H1 (cell line): ENCODE measurements around the gene PPP2R3B. TPM values are rescaled to one million over a fixed set of nuclear protein-coding genes. Genes with fewer than 3 reads are reported as not detected.
A peak's percentile ranks its signal among the peaks of the same experiment; 100 is the strongest.
"Not testable (repeated sequence)": the region's sequence is repeated elsewhere in the genome, so short reads cannot be mapped to it uniquely, and the experiment has no call there.

ENCODE experiments used
- CTCF ChIA-PET: fragments of 300-600 bp; sonication (Branson Sonifier 250); formaldehyde crosslinking; loops from one replicate; lab custom pipeline; 2021; ENCODE audit not compliant: partially characterized antibody; lab: Charles Lee
- POLR2A ChIA-PET: fragments of 300-600 bp; sonication (Branson Sonifier 250); formaldehyde crosslinking; loops from one replicate; lab custom pipeline; 2021; ENCODE audit warnings: inconsistent platforms; ENCODE audit not compliant: partially characterized antibody; lab: Charles Lee
- DNase-seq, 2 experiments: peaks; one replicate each; pipeline versions ENCODE4 v3.0.0 to v3.0.0-alpha.2; 2010 to 2022; ENCODE audit warnings: low spot score in 2 of 2, low read depth in 1 of 2, mixed read lengths in 1 of 2
- FAIRE-seq: peaks from 2 replicates; lab custom pipeline; 2011; peaks lifted over from hg19 to GRCh38; lab: Jason Lieb, UNC
- H2AFZ ChIP-seq: 2 replicates; pipeline ENCODE4 v1.8.1; 2012; ENCODE audit warnings: low read length, inconsistent platforms
- H2AK5ac ChIP-seq: 2 replicates; pipeline ENCODE4 v1.6.1; 2013; ENCODE audit warnings: low read depth, low read length
- H2BK120ac ChIP-seq: replicated peaks from 2 replicates; pipeline ENCODE3; 2013; ENCODE audit warnings: low read depth, low read length, inconsistent platforms
- H2BK12ac ChIP-seq: 2 replicates; pipeline ENCODE4 v1.6.1; 2013; ENCODE audit warnings: low read depth, low read length
- H2BK15ac ChIP-seq: 2 replicates; pipeline ENCODE4 v1.6.1; 2013; ENCODE audit warnings: low read length
- H2BK20ac ChIP-seq: 2 replicates; pipeline ENCODE4 v1.6.1; 2013; ENCODE audit warnings: low read length
- H2BK5ac ChIP-seq: 2 replicates; pipeline ENCODE4 v1.6.1; 2013; ENCODE audit warnings: low read depth, low read length
- H3K14ac ChIP-seq: 2 replicates; pipeline ENCODE4 v1.6.1; 2013; ENCODE audit warnings: inconsistent platforms; ENCODE audit not compliant: insufficient read length
- H3K18ac ChIP-seq: 2 replicates; pipeline ENCODE4 v1.6.1; 2013; ENCODE audit warnings: low read length; ENCODE audit errors: extremely low read depth
- H3K23ac ChIP-seq: 2 replicates; pipeline ENCODE4 v1.6.1; 2013; ENCODE audit warnings: inconsistent platforms; ENCODE audit not compliant: insufficient read length
- H3K23me2 ChIP-seq: 2 replicates; pipeline ENCODE4 v1.6.1; 2013; ENCODE audit warnings: low read depth, low read length
- H3K27ac ChIP-seq: 2 replicates; pipeline ENCODE4 v1.6.1; 2011; ENCODE audit warnings: low read depth, low read length, inconsistent platforms
- H3K27me3 ChIP-seq, 4 experiments: replicated peaks in 1 of 4; 1 replicate in 1 of 4; 2 replicates in 3 of 4; pipeline versions ENCODE4 v1.6.1 to v1.8.1; 2011 to 2013; ENCODE audit warnings: low read length in 3 of 4, mild to moderate bottlenecking in 3 of 4, inconsistent platforms in 2 of 4, mixed read lengths in 2 of 4, moderate library complexity in 1 of 4; ENCODE audit not compliant: control insufficient read depth in 3 of 4, insufficient read depth in 3 of 4; ENCODE audit errors: extremely low read depth in 1 of 4
- H3K36me3 ChIP-seq, 4 experiments: 2 replicates each; pipeline versions ENCODE4 v1.6.1 to v1.8.1; 2011 to 2013; ENCODE audit warnings: mild to moderate bottlenecking in 4 of 4, low read length in 3 of 4, moderate library complexity in 2 of 4, control low read depth in 1 of 4, inconsistent platforms in 1 of 4; ENCODE audit not compliant: insufficient read depth in 4 of 4, control insufficient read depth in 2 of 4
- H3K4ac ChIP-seq: replicated peaks from 2 replicates; pipeline ENCODE3; 2013; ENCODE audit warnings: low read length, low read depth, mixed read lengths, inconsistent platforms; ENCODE audit not compliant: insufficient read length
- H3K4me1 ChIP-seq, 4 experiments: replicated peaks in 1 of 4; 1 replicate in 1 of 4; 2 replicates in 3 of 4; pipeline versions ENCODE4 v1.6.1 to v1.8.1; 2011 to 2013; ENCODE audit warnings: low read length in 3 of 4, inconsistent platforms in 2 of 4, mixed read lengths in 1 of 4; ENCODE audit not compliant: insufficient read depth in 4 of 4, control insufficient read depth in 3 of 4
- H3K4me2 ChIP-seq, 2 experiments: 2 replicates each; pipeline versions ENCODE4 v1.6.1 to v1.8.1; 2011 to 2013; ENCODE audit warnings: low read depth in 2 of 2, low read length in 2 of 2, control low read depth in 1 of 2, inconsistent platforms in 1 of 2, mild to moderate bottlenecking in 1 of 2; ENCODE audit not compliant: insufficient read depth in 1 of 2
- H3K4me3 ChIP-seq, 4 experiments: fragments of 200-600, 300-600 bp in 1 of 4; sonication (generic), shearing (Covaris generic), sonication (Bioruptor Twin) in 1 of 4; 2 replicates each; pipeline versions ENCODE4 v1.5.1 to v1.8.1; 2011 to 2016; ENCODE audit warnings: low read length in 4 of 4, low read depth in 3 of 4, control low read depth in 2 of 4, inconsistent platforms in 2 of 4, mild to moderate bottlenecking in 2 of 4, mixed read lengths in 1 of 4, moderate library complexity in 1 of 4; ENCODE audit not compliant: insufficient read depth in 2 of 4; ENCODE audit errors: extremely low read depth in 1 of 4
- H3K56ac ChIP-seq: replicated peaks from 2 replicates; pipeline ENCODE3; 2013; ENCODE audit warnings: low read depth, mild to moderate bottlenecking, mixed read lengths, low read length, inconsistent platforms; ENCODE audit not compliant: insufficient read length
- H3K79me1 ChIP-seq: 2 replicates; pipeline ENCODE4 v1.6.1; 2013; ENCODE audit warnings: low read depth, low read length, control low read depth
- H3K79me2 ChIP-seq, 2 experiments: 2 replicates each; pipeline versions ENCODE4 v1.6.1 to v1.8.1; 2012 to 2013; ENCODE audit warnings: low read length in 2 of 2, mild to moderate bottlenecking in 2 of 2, inconsistent platforms in 1 of 2; ENCODE audit not compliant: insufficient read depth in 2 of 2, control insufficient read depth in 1 of 2
- H3K9ac ChIP-seq, 4 experiments: replicated peaks in 1 of 4; 1 replicate in 1 of 4; 2 replicates in 3 of 4; pipeline versions ENCODE4 v1.6.1 to v1.8.1; 2011 to 2013; ENCODE audit warnings: low read depth in 3 of 4, low read length in 3 of 4, control low read depth in 2 of 4, mild to moderate bottlenecking in 2 of 4, moderate library complexity in 2 of 4, inconsistent platforms in 1 of 4; ENCODE audit errors: extremely low read depth in 1 of 4
- H3K9me3 ChIP-seq, 2 experiments: 2 replicates each; pipeline versions ENCODE4 v1.6.1 to v1.8.1; 2012 to 2013; ENCODE audit warnings: mild to moderate bottlenecking in 2 of 2, moderate library complexity in 2 of 2, control low read depth in 1 of 2, inconsistent platforms in 1 of 2, low read depth in 1 of 2, low read length in 1 of 2, mixed read lengths in 1 of 2; ENCODE audit not compliant: insufficient read depth in 2 of 2
- H4K20me1 ChIP-seq, 2 experiments: replicated peaks in 1 of 2; 2 replicates each; pipeline versions ENCODE3 to v1.8.1; 2011 to 2013; ENCODE audit warnings: inconsistent platforms in 2 of 2, low read length in 2 of 2, mild to moderate bottlenecking in 1 of 2; ENCODE audit not compliant: insufficient read depth in 2 of 2, control insufficient read depth in 1 of 2
- H4K5ac ChIP-seq: 2 replicates; pipeline ENCODE4 v1.6.1; 2013; ENCODE audit warnings: low read length, low read depth, mixed read lengths, inconsistent platforms; ENCODE audit not compliant: insufficient read length
- H4K8ac ChIP-seq: 2 replicates; pipeline ENCODE4 v1.8.0; 2013; ENCODE audit warnings: mild to moderate bottlenecking, moderate library complexity, low read length, inconsistent platforms; ENCODE audit not compliant: insufficient read depth; ENCODE audit errors: extremely low read depth
- H4K91ac ChIP-seq: replicated peaks from 2 replicates; pipeline ENCODE3; 2013; ENCODE audit warnings: low read length, mixed read lengths, inconsistent platforms; ENCODE audit not compliant: insufficient read length
- SAP30 ChIP-seq: fragments of 300-600 bp; sonication (generic); IDR thresholded peaks from 2 replicates; pipeline ENCODE4 v1.7.1; 2012; ENCODE audit warnings: low read length, moderate library complexity, mild to moderate bottlenecking, inconsistent platforms; ENCODE audit not compliant: insufficient read depth, insufficient replicate concordance
- WGBS, 2 experiments: shearing (Covaris generic) in 1 of 2; methylation state at CpG; one replicate each; pipeline versions ENCODE4 v1.1.6 to v1.1.7; 2013 to 2015; ENCODE audit warnings: low lambda C conversion rate in 2 of 2, mixed read lengths in 2 of 2, inconsistent platforms in 1 of 2, low coverage in 1 of 2, missing lambda C conversion rate in 1 of 2; ENCODE audit not compliant: insufficient replicate concordance in 2 of 2, insufficient coverage in 1 of 2, insufficient read length in 1 of 2; ENCODE audit errors: extremely low coverage in 1 of 2, missing lambda C conversion rate in 1 of 2; 5-methylcytosine and 5-hydroxymethylcytosine counted together
- polyA plus RNA-seq, 7 experiments: library from polyadenylated mRNA; depleted of rRNA in 3 of 7; stranded (reverse) in 5 of 7; unstranded in 2 of 7; fragments of >200 nt in 5 of 7; fragments of 200-250 nt in 2 of 7; gene quantifications; 1 replicate in 5 of 7; 2 replicates in 1 of 7; 4 replicates in 1 of 7; pipeline versions ENCODE4 v1.2.1 to v1.2.3, GENCODE V29; 2011 to 2013; ENCODE audit warnings: missing spikeins in 2 of 7, mixed read lengths in 2 of 7
- total RNA-seq: library from RNA; stranded (reverse); fragmentation: NEBNext Ultra II Directional; extraction: Animal tissue kit (Norgen Biotek cat#: 25700); gene quantifications from 2 replicates; pipeline ENCODE4 v1.2.1, GENCODE V29; 2021

Gene PPP2R3B
- total and polyA plus RNA-seq, 2 of the 8 experiments (the other 6 are each of a cell fraction or from before 2014, with no cell fraction given) = 47.6 to 86.7 TPM

DNA sequence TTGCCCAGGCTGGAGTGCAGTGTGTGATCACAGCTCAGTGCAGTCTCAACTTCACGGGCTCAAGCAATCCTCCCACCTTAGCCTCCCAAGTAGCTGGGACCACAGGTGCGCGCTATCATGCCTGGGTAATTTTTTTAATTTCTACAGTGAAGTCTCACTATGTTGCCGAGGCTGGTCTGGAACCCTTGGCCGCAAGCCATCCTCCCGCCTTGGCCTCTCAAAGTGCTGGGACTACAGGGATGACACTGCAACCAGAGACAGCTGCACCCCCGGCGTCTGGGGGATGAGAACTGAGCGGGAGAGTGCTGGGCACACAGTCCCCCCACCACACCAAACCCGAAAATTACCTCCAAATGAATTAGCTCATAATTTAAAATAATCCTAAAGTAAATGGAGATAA lies 35.0 kb downstream of the PPP2R3B start:
- H2BK15ac ChIP-seq = no peak overlapping the region
- H3K4me2 ChIP-seq = no peak overlapping the region
- ChIA-PET POLR2A (no interaction called here), CTCF (no interaction called here)
- no peak overlapping the region for H2AK5ac ChIP-seq
- H3K27ac ChIP-seq = no peak overlapping the region
- H3K4ac ChIP-seq = no peak overlapping the region
- peaks cover 0 to 17% (median 7%) of the 10 kb centered on the region in 4 experiments; a peak in 5 of 8 replicates for H3K36me3 ChIP-seq
- peaks cover 12 to 18% of the 10 kb centered on the region in 2 experiments for H4K20me1 ChIP-seq
- no peak overlapping the region for H3K4me3 ChIP-seq
- no peaks in the 10 kb centered on the region for H3K27me3 ChIP-seq
- FAIRE-seq (no peak), DNase-seq (peak in 1 of 2 experiments; percentile 22)
- H3K23ac ChIP-seq = no peak overlapping the region
- no peaks in the 10 kb centered on the region for H3K9me3 ChIP-seq
- no peak overlapping the region for H4K8ac ChIP-seq
- no peak overlapping the region for H2BK12ac ChIP-seq
- no peak overlapping the region for H2BK120ac ChIP-seq
- H3K14ac ChIP-seq = no peak overlapping the region
- H3K18ac ChIP-seq = no peak overlapping the region
- no peak for TF ChIP-seq SAP30
- no peak overlapping the region for H3K56ac ChIP-seq
- no peak overlapping the region for H2AFZ ChIP-seq
- no peaks in the 10 kb centered on the region; a peak in 1 of 7 replicates for H3K4me1 ChIP-seq
- no peak overlapping the region; the same call in 1 of the 2 replicates for H2BK5ac ChIP-seq
- H2BK20ac ChIP-seq = no peak overlapping the region
- no peak overlapping the region for H3K9ac ChIP-seq
- no peak overlapping the region for H4K5ac ChIP-seq
- H3K79me1 ChIP-seq = peaks cover 13% of the 10 kb centered on the region
- H4K91ac ChIP-seq = no peak overlapping the region
- H3K23me2 ChIP-seq = no peaks in the 10 kb centered on the region
- 93% methylated on average over 10 of the region's 10 CpGs; no CpG with 5 or more reads in 1 of the 2 experiments for WGBS, 2 experiments
- H3K79me2 ChIP-seq = peaks cover 0 to 65% of the 10 kb centered on the region in 2 experiments; a peak in 2 of 4 replicates

DNA sequence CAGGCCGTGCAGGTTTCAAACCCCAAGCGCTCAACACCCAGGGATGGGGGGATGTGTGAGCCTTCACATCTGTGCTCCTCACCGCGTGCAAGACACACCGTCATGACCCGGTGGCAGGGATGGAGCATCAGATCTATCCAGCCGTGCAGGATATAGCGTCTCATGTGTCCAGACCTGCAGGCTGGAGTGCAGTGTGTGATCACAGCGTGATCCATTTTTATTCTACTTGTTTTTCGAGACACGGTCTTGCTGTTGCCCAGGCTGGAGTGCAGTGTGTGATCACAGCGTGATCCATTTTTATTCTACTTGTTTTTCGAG lies 35.4 kb downstream of the PPP2R3B start:
- H3K4me2 ChIP-seq, H3K9me3 ChIP-seq, H2BK120ac ChIP-seq, H3K56ac ChIP-seq, H3K18ac ChIP-seq, H3K27me3 ChIP-seq, H4K91ac ChIP-seq, DNase-seq, H2AK5ac ChIP-seq, H3K23me2 ChIP-seq, FAIRE-seq, H3K4me3 ChIP-seq, H3K4me1 ChIP-seq, H2AFZ ChIP-seq, H2BK12ac ChIP-seq, H4K5ac ChIP-seq, H2BK15ac ChIP-seq, H3K4ac ChIP-seq, CTCF ChIA-PET, H3K14ac ChIP-seq, H3K27ac ChIP-seq, POLR2A ChIA-PET, H3K9ac ChIP-seq, H2BK20ac ChIP-seq, H3K23ac ChIP-seq: not testable (repeated sequence)
- H3K36me3 ChIP-seq = peaks cover 0 to 19% (median 9%) of the 10 kb centered on the region in 4 experiments; a peak in 5 of 8 replicates
- H3K79me2 ChIP-seq = peaks cover 0 to 60% of the 10 kb centered on the region in 2 experiments; a peak in 2 of 4 replicates
- peaks cover 13% of the 10 kb centered on the region for H3K79me1 ChIP-seq
- H4K20me1 ChIP-seq = peaks cover 11 to 15% of the 10 kb centered on the region in 2 experiments
- WGBS, 2 experiments = 89% methylated on average over 9 of the region's 13 CpGs; no CpG with 5 or more reads in 1 of the 2 experiments
- peak overlapping the region; percentile 71; the same call in 1 of the 2 replicates for H4K8ac ChIP-seq
- peak overlapping the region; percentile 52; the same call in 1 of the 2 replicates for H2BK5ac ChIP-seq
